Mammary microvascular endothelial cell (primary cell): ENCODE measurements around the gene S100A12. TPM values are rescaled to one million over a fixed set of nuclear protein-coding genes. Genes with fewer than 3 reads are reported as not detected.

Experiments used
- total RNA-seq: library from RNA; depleted of rRNA; stranded (reverse); fragments of >200 nt; gene quantifications from 2 replicates; pipeline ENCODE4 v1.2.3, GENCODE V29; 2015

Gene S100A12
- not detected in 2 replicates for total RNA-seq

GRCh38 chr1:153375511-153375910 is at the start of gene S100A12:
TSS of gene S100A12 (minus strand) at chr1:153375621. CDS start at chr1:153374592, 1,029 bp downstream.

GRCh38 chr1:153415850-153416570 is 40.6 kb upstream of the S100A12 start, which contains the start of gene S100A7A:
TSS of gene S100A7A (plus strand) at chr1:153416520. CDS start at chr1:153418083, 1,563 bp downstream.

GRCh38 chr1:153390938-153391710 is 15.7 kb upstream of the S100A12 start, which contains the start of gene S100A8:
TSS of gene S100A8 (minus strand) at chr1:153391073. CDS start at chr1:153390535, 538 bp downstream.

GRCh38 chr1:153357853-153358690 is 17.3 kb downstream of the S100A12 start, which contains the start of gene S100A9:
TSS of gene S100A9 (plus strand) at chr1:153357854. CDS start at chr1:153358284, 430 bp downstream.

GRCh38 chr1:153348511-153349362 is 26.7 kb downstream of the S100A12 start, which contains the start of gene PGLYRP4:
TSS of gene PGLYRP4 (minus strand) at chr1:153348841. CDS start at chr1:153347932, 909 bp downstream.

Other genes starting within 250 kb of the S100A12 start
- not detected in 2 replicates for gene SPRR2G, start 224.7 kb downstream of the S100A12 start, total RNA-seq
- not detected in 2 replicates for gene LELP1, start 172.2 kb downstream of the S100A12 start, total RNA-seq
- not detected in 2 replicates for gene PRR9, start 158.0 kb downstream of the S100A12 start, total RNA-seq
- not detected in 2 replicates for gene LORICRIN, start 115.9 kb downstream of the S100A12 start, total RNA-seq
- gene PGLYRP3, start 62.7 kb downstream of the S100A12 start, total RNA-seq = not detected in 2 replicates
- gene PGLYRP4, start 26.8 kb downstream of the S100A12 start, total RNA-seq = not detected in 2 replicates
- not detected in 2 replicates for gene S100A9, start 17.8 kb downstream of the S100A12 start, total RNA-seq
- not detected in 2 replicates for gene S100A8, start 15.5 kb upstream of the S100A12 start, total RNA-seq
- not detected in 2 replicates for gene S100A7A, start 40.9 kb upstream of the S100A12 start, total RNA-seq
- gene S100A7, start 85.0 kb upstream of the S100A12 start, total RNA-seq = not detected in 2 replicates
- gene S100A6, start 160.4 kb upstream of the S100A12 start, total RNA-seq = 908 and 1,133 TPM in 2 replicates
- not detected in 2 replicates for gene S100A5, start 165.3 kb upstream of the S100A12 start, total RNA-seq
- gene S100A4, start 170.2 kb upstream of the S100A12 start, total RNA-seq = 2.8 and 5.5 TPM in 2 replicates
- 9.7 and 12.4 TPM in 2 replicates for gene S100A3, start 173.6 kb upstream of the S100A12 start, total RNA-seq
- 1.5 and 2.0 TPM in 2 replicates for gene S100A2, start 190.2 kb upstream of the S100A12 start, total RNA-seq
- gene S100A16, start 237.5 kb upstream of the S100A12 start, total RNA-seq = 728 and 751 TPM in 2 replicates
- not detected in 2 replicates for gene S100A14, start 240.7 kb upstream of the S100A12 start, total RNA-seq